Mammary epithelial cell (primary cell): Measurements from ENCODE around the gene CCBE1.

Experiments used
- CTCF ChIP-seq, 2 donors: IDR thresholded peaks in 1 of 2; conservative IDR thresholded peaks in 1 of 2; 2 replicates each; pipeline ENCODE4 v1.5.1; 2011 to 2012; ENCODE audit warnings: inconsistent platforms in 2 of 2, low read length in 2 of 2, mild to moderate bottlenecking in 2 of 2, control low read depth in 1 of 2, low read depth in 1 of 2; ENCODE audit not compliant: insufficient read depth in 1 of 2; ENCODE audit errors: extremely low read depth in 1 of 2
- EZH2 ChIP-seq: IDR thresholded peaks from 2 replicates; pipeline ENCODE4 v1.6.1; 2012; ENCODE audit warnings: low read length, inconsistent platforms, borderline replicate concordance

GRCh38 chr18:59700535-59700967 lies 3.3 kb upstream of the CCBE1 start:
- TF ChIP-seq EZH2 (no peak), CTCF (conservative IDR thresholded peaks at IDR 0.05 in 1 of 2, IDR thresholded peaks at IDR 0.05 in 1 of 2; ENCODE audit: extremely low read depth in 1 of 2, insufficient read depth in 1 of 2, low read depth in 1 of 2, low read length in 2 of 2) (no peak)
